Activated CD4-positive, alpha-beta T cell treated with anti-CD3 and anti-CD28 coated beads, Interleukin-2, amount 10 ng/mL, durations not matched to agents 24 days and 14 days (primary cell): ENCODE results near the gene CUL1. TPM values are rescaled to one million over a fixed set of nuclear protein-coding genes. Genes with fewer than 3 reads are reported as not detected.

ENCODE experiments used
- DNase-seq: peaks from one replicate; pipeline ENCODE4 v3.0.0; 2022
- H3K27ac Mint-ChIP-seq: one replicate; pipeline ENCODE4 v1.8.0; 2022; ENCODE audit warnings: mild to moderate bottlenecking, mixed read lengths
- H3K27me3 Mint-ChIP-seq: one replicate; pipeline ENCODE4 v1.8.0; 2022; ENCODE audit warnings: mixed read lengths
- H3K36me3 Mint-ChIP-seq: one replicate; pipeline ENCODE4 v1.8.0; 2022; ENCODE audit warnings: low read depth, mild to moderate bottlenecking, mixed read lengths
- H3K4me1 Mint-ChIP-seq: one replicate; pipeline ENCODE4 v1.8.0; 2021; ENCODE audit warnings: mixed read lengths
- H3K4me3 Mint-ChIP-seq: one replicate; pipeline ENCODE4 v1.8.0; 2022; ENCODE audit warnings: mild to moderate bottlenecking, moderate library complexity, mixed read lengths
- H3K9me3 Mint-ChIP-seq: one replicate; pipeline ENCODE4 v1.8.0; 2021; ENCODE audit warnings: mixed read lengths
- intact Hi-C: fragments of 100-400 bp; cut with micrococcal nuclease; formaldehyde crosslinking; loops from one replicate; pipeline ENCODE4 v1.15.1; 2023
- total RNA-seq: library from RNA; stranded (reverse); gene quantifications from 2 replicates; pipeline ENCODE4 v1.2.3, GENCODE V29; 2022

Gene CUL1
- total RNA-seq, 1 donor from 2014 or later, result 82.4 TPM

GRCh38 chr7:148800677-148801076, 102.0 kb downstream of the CUL1 start:
- intact Hi-C loops, result no loop called here
- Mint-ChIP-seq H3K9me3 (no peaks in the 10 kb centered on the region), H3K27me3 (no peaks in the 10 kb centered on the region), H3K4me3 (no peak overlapping the region), H3K36me3 (peaks cover 56% of the 10 kb centered on the region), H3K27ac (peak overlapping the region; percentile 1), H3K4me1 (no peaks in the 10 kb centered on the region)
- DNase-seq, result peak; percentile 48

- Mint-ChIP-seq H3K36me3 (peaks cover 57% of the 10 kb centered on the region), H3K27ac (no peak overlapping the region), H3K27me3 (no peaks in the 10 kb centered on the region), H3K4me1 (no peaks in the 10 kb centered on the region), H3K4me3 (no peak overlapping the region), H3K9me3 (no peaks in the 10 kb centered on the region)
- DNase-seq, result no peak
- intact Hi-C loops, result no loop called here
Observed at GRCh38 chr7:148802101-148802493, 103.4 kb downstream of the CUL1 start.

- DNase-seq, result peak; percentile 52
- no peaks in the 10 kb centered on the region for H3K4me1 Mint-ChIP-seq
- H3K9me3 Mint-ChIP-seq, result no peaks in the 10 kb centered on the region
- no peak overlapping the region for H3K27ac Mint-ChIP-seq
- no peak overlapping the region for H3K4me3 Mint-ChIP-seq
- H3K27me3 Mint-ChIP-seq, result no peaks in the 10 kb centered on the region
- peaks cover 63% of the 10 kb centered on the region for H3K36me3 Mint-ChIP-seq
- intact Hi-C loops, result no loop called here
Observed at GRCh38 chr7:148803094-148803493, 104.4 kb downstream of the CUL1 start.

- no peaks in the 10 kb centered on the region for H3K4me1 Mint-ChIP-seq
- H3K4me3 Mint-ChIP-seq, result no peak overlapping the region
- H3K27me3 Mint-ChIP-seq, result no peaks in the 10 kb centered on the region
- DNase-seq, result peak; percentile 54
- H3K27ac Mint-ChIP-seq, result no peak overlapping the region
- intact Hi-C loops, result no loop called here
- no peaks in the 10 kb centered on the region for H3K9me3 Mint-ChIP-seq
- peaks cover 60% of the 10 kb centered on the region for H3K36me3 Mint-ChIP-seq
Observed at GRCh38 chr7:148804343-148805235, 105.9 kb downstream of the CUL1 start.

- peak overlapping the region; percentile 48 for H3K27ac Mint-ChIP-seq
- no peaks in the 10 kb centered on the region for H3K27me3 Mint-ChIP-seq
- intact Hi-C loops, result no loop called here
- DNase-seq, result peak; percentile 54
- H3K36me3 Mint-ChIP-seq, result peaks cover 59% of the 10 kb centered on the region
- no peaks in the 10 kb centered on the region for H3K4me1 Mint-ChIP-seq
- no peaks in the 10 kb centered on the region for H3K9me3 Mint-ChIP-seq
- no peak overlapping the region for H3K4me3 Mint-ChIP-seq
Observed at GRCh38 chr7:148806187-148806586, 107.5 kb downstream of the CUL1 start.

GRCh38 chr7:148807436-148807835, 108.7 kb downstream of the CUL1 start:
- no peaks in the 10 kb centered on the region for H3K27me3 Mint-ChIP-seq
- no peaks in the 10 kb centered on the region for H3K9me3 Mint-ChIP-seq
- no peak overlapping the region for H3K4me3 Mint-ChIP-seq
- no peak for DNase-seq
- intact Hi-C loops, result no loop called here
- no peak overlapping the region for H3K27ac Mint-ChIP-seq
- peaks cover 63% of the 10 kb centered on the region for H3K36me3 Mint-ChIP-seq
- H3K4me1 Mint-ChIP-seq, result no peaks in the 10 kb centered on the region

- no peaks in the 10 kb centered on the region for H3K9me3 Mint-ChIP-seq
- peaks cover 2% of the 10 kb centered on the region for H3K4me1 Mint-ChIP-seq
- H3K27ac Mint-ChIP-seq, result no peak overlapping the region
- H3K36me3 Mint-ChIP-seq, result peaks cover 80% of the 10 kb centered on the region
- intact Hi-C loops, result no loop called here
- no peaks in the 10 kb centered on the region for H3K27me3 Mint-ChIP-seq
- no peak overlapping the region for H3K4me3 Mint-ChIP-seq
- peak; percentile 47 for DNase-seq
Observed at GRCh38 chr7:148809856-148810255, 111.2 kb downstream of the CUL1 start.

GRCh38 chr7:148811892-148812291, 113.2 kb downstream of the CUL1 start:
- intact Hi-C loops, result no loop called here
- Mint-ChIP-seq H3K27ac (peak overlapping the region; percentile 10), H3K4me3 (no peak overlapping the region), H3K9me3 (no peaks in the 10 kb centered on the region), H3K4me1 (peaks cover 2% of the 10 kb centered on the region), H3K27me3 (no peaks in the 10 kb centered on the region), H3K36me3 (peaks cover 78% of the 10 kb centered on the region)
- DNase-seq, result no peak

GRCh38 chr7:148813890-148814289, 115.2 kb downstream of the CUL1 start:
- H3K9me3 Mint-ChIP-seq, result no peaks in the 10 kb centered on the region
- H3K27me3 Mint-ChIP-seq, result no peaks in the 10 kb centered on the region
- intact Hi-C loops, result no loop called here
- DNase-seq, result peak; percentile 51
- peaks cover 4% of the 10 kb centered on the region for H3K4me1 Mint-ChIP-seq
- no peak overlapping the region for H3K27ac Mint-ChIP-seq
- H3K36me3 Mint-ChIP-seq, result peaks cover 80% of the 10 kb centered on the region
- no peak overlapping the region for H3K4me3 Mint-ChIP-seq

GRCh38 chr7:148814922-148815559, 116.3 kb downstream of the CUL1 start:
- no peaks in the 10 kb centered on the region for H3K9me3 Mint-ChIP-seq
- no peak for DNase-seq
- H3K27ac Mint-ChIP-seq, result peak overlapping the region; percentile 36
- no peak overlapping the region for H3K4me3 Mint-ChIP-seq
- intact Hi-C loops, result no loop called here
- H3K36me3 Mint-ChIP-seq, result peaks cover 78% of the 10 kb centered on the region
- H3K27me3 Mint-ChIP-seq, result no peaks in the 10 kb centered on the region
- H3K4me1 Mint-ChIP-seq, result peaks cover 4% of the 10 kb centered on the region

- Mint-ChIP-seq H3K4me1 (peaks cover 4% of the 10 kb centered on the region), H3K36me3 (peaks cover 78% of the 10 kb centered on the region), H3K4me3 (no peak overlapping the region), H3K27me3 (no peaks in the 10 kb centered on the region), H3K27ac (no peak overlapping the region), H3K9me3 (no peaks in the 10 kb centered on the region)
- no peak for DNase-seq
- intact Hi-C loops, result no loop called here
Observed at GRCh38 chr7:148815612-148816011, 116.9 kb downstream of the CUL1 start.

GRCh38 chr7:148819697-148820360, 121.1 kb downstream of the CUL1 start:
- no peaks in the 10 kb centered on the region for H3K27me3 Mint-ChIP-seq
- H3K9me3 Mint-ChIP-seq, result no peaks in the 10 kb centered on the region

GRCh38 chr7:148821422-148821821, 122.7 kb downstream of the CUL1 start:
- no peaks in the 10 kb centered on the region for H3K27me3 Mint-ChIP-seq
- H3K4me1 Mint-ChIP-seq, result peaks cover 4% of the 10 kb centered on the region
- H3K9me3 Mint-ChIP-seq, result no peaks in the 10 kb centered on the region
- H3K36me3 Mint-ChIP-seq, result peaks cover 66% of the 10 kb centered on the region
- intact Hi-C loops, result no loop called here
- no peak overlapping the region for H3K27ac Mint-ChIP-seq
- H3K4me3 Mint-ChIP-seq, result no peak overlapping the region
- no peak for DNase-seq

More at GRCh38 chr7:148819697-148820360, 121.1 kb downstream of the CUL1 start:
- Mint-ChIP-seq H3K36me3 (peaks cover 61% of the 10 kb centered on the region), H3K4me1 (peaks cover 2% of the 10 kb centered on the region), H3K4me3 (no peak overlapping the region), H3K27ac (peak overlapping the region; percentile 7)
- intact Hi-C loops, result no loop called here
- DNase-seq, result no peak

- intact Hi-C loops, result no loop called here
- peaks cover 8% of the 10 kb centered on the region for H3K4me1 Mint-ChIP-seq
- H3K4me3 Mint-ChIP-seq, result no peak overlapping the region
- peaks cover 55% of the 10 kb centered on the region for H3K36me3 Mint-ChIP-seq
- no peak for DNase-seq
- H3K27me3 Mint-ChIP-seq, result no peaks in the 10 kb centered on the region
- no peaks in the 10 kb centered on the region for H3K9me3 Mint-ChIP-seq
- no peak overlapping the region for H3K27ac Mint-ChIP-seq
Observed at GRCh38 chr7:148824864-148825263, 126.2 kb downstream of the CUL1 start.
